ENCODE measurements around the gene KIRREL3.

- TF ChIP-seq CTCF (optimal IDR thresholded peaks at IDR 0.05 in 1 of 3, IDR thresholded peaks at IDR 0.05 in 1 of 3, conservative IDR thresholded peaks at IDR 0.05 in 1 of 3; ENCODE audit: extremely low read depth in 1 of 3, insufficient read depth in 2 of 3, low read length in 3 of 3) (no peak), EZH2 (IDR thresholded peaks at IDR 0.05; ENCODE audit: low read length) (no peak)
Measured at GRCh38 chr11:127027789-127028188, 27.2 kb upstream of the KIRREL3 start.
